Esophagus squamous epithelium (tissue), 4 donors: ENCODE measurements around the gene RFX5.

ENCODE experiments used
- CTCF ChIP-seq, 6 experiments: fragments of 450-650 bp in 4 of 6; fragments of 200-600 bp in 2 of 6; sonication (generic) in 2 of 6; IDR thresholded peaks; one replicate each; pipeline ENCODE4 v1.5.1; 2016 to 2019; ENCODE audit warnings: antibody characterized with exemption in 6 of 6, mild to moderate bottlenecking in 4 of 6, moderate library complexity in 4 of 6
- POLR2A ChIP-seq, 4 donors: fragments of 450-650 bp; IDR thresholded peaks; one replicate each; pipeline ENCODE4 v1.6.1; 2017; ENCODE audit warnings: antibody characterized with exemption in 4 of 4, mild to moderate bottlenecking in 4 of 4, moderate library complexity in 3 of 4

DNA sequence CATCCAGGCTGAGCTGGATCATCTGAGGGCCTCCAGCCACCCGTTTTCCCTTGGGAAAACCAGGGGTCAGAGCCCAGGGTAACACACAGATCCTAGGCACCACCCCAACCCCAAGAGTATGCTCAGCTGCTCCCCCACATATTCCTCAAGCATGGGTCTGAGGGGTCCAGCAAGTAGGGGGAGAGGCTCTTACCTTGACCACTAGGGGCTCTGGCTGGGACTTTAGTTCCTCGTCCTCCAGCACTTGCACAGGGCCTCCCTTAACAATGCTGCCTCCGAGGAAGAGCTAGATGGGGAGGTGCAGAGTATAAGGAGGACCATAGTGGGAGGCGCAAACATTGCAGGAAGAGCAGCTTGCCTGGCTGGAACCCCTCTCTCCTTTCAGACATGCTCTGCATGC lies 17.9 kb upstream of the RFX5 start:
- TF ChIP-seq CTCF (IDR thresholded peaks at IDR 0.05) (no peak), POLR2A (IDR thresholded peaks at IDR 0.05) (no peak)
